OCI-LY3 (cell line): ENCODE data around the gene PTPRD.

Experiments
- H2AFZ ChIP-seq: fragments of 200-600, 300-600 bp; shearing (Covaris generic); 2 replicates; pipeline ENCODE4 v1.6.0; 2014; ENCODE audit warnings: antibody characterized with exemption, low read depth, low read length
- H3K27ac ChIP-seq: fragments of 200-600, 300-600 bp; sonication (generic); 2 replicates; pipeline ENCODE4 v1.5.1; 2014; ENCODE audit warnings: mild to moderate bottlenecking, low read length, moderate library complexity, mixed read lengths
- H3K27me3 ChIP-seq: fragments of 200-600, 300-600 bp; sonication (generic); 2 replicates; pipeline ENCODE4 v1.6.1; 2014; ENCODE audit warnings: low read depth, low read length, mixed read lengths
- H3K36me3 ChIP-seq: fragments of 200-600, 300-600 bp; sonication (generic); replicated peaks from 2 replicates; pipeline ENCODE3; 2014; ENCODE audit warnings: low read depth, low read length, mixed read lengths
- H3K4me1 ChIP-seq: fragments of 300-600, 200-600 bp; sonication (generic); 2 replicates; pipeline ENCODE4 v1.6.1; 2014; ENCODE audit warnings: low read length, mixed read lengths
- H3K4me2 ChIP-seq: fragments of 200-600, 300-600 bp; sonication (generic); 2 replicates; pipeline ENCODE4 v1.6.1; 2014; ENCODE audit warnings: low read length, mixed read lengths
- H3K4me3 ChIP-seq: fragments of 300-600, 200-600 bp; sonication (generic); 2 replicates; pipeline ENCODE4 v1.5.1; 2014; ENCODE audit warnings: antibody characterized with exemption, mild to moderate bottlenecking, low read length, moderate library complexity
- H3K79me2 ChIP-seq: fragments of 300-600, 200-600 bp; shearing (Covaris generic); 2 replicates; pipeline ENCODE4 v1.6.1; 2014; ENCODE audit warnings: mild to moderate bottlenecking, low read length, mixed read lengths
- H3K9ac ChIP-seq: fragments of 300-600, 200-600 bp; shearing (Covaris generic); 2 replicates; pipeline ENCODE4 v1.6.0; 2014; ENCODE audit warnings: mild to moderate bottlenecking, low read length, moderate library complexity
- H3K9me3 ChIP-seq: fragments of 200-600, 300-600 bp; shearing (Covaris generic); 2 replicates; pipeline ENCODE4 v1.6.1; 2014; ENCODE audit warnings: low read length, mixed read lengths; ENCODE audit not compliant: insufficient read depth
- H4K20me1 ChIP-seq: fragments of 200-600, 300-600 bp; sonication (generic); 2 replicates; pipeline ENCODE4 v1.6.1; 2016; ENCODE audit warnings: low read length, mixed read lengths; ENCODE audit not compliant: insufficient read depth
- EZH2phosphoT487 ChIP-seq: fragments of 200-600 bp; shearing (Covaris generic); IDR thresholded peaks from 2 replicates; pipeline ENCODE4 v1.6.1; 2018; ENCODE audit warnings: antibody characterized with exemption, mixed run types, low read depth
- TF ChIP-seq, protein P1 (sequence below): fragments of 200-600, 300-600 bp; sonication (generic); IDR thresholded peaks from 2 replicates; pipeline ENCODE4 v1.5.1; 2014; ENCODE audit warnings: antibody characterized with exemption, low read length, low read depth

Gene PTPRD

GRCh38 chr9:8757881-8758280, 1854.9 kb downstream of the PTPRD start:
- Histone ChIP-seq H3K9me3 (no peaks in the 10 kb centered on the region), H3K27me3 (no peaks in the 10 kb centered on the region), H2AFZ (no peak overlapping the region), H3K4me2 (no peak overlapping the region), H3K27ac (no peak overlapping the region), H3K79me2 (no peaks in the 10 kb centered on the region), H3K9ac (no peak overlapping the region), H3K4me3 (no peak overlapping the region), H4K20me1 (no peaks in the 10 kb centered on the region), H3K4me1 (no peaks in the 10 kb centered on the region), H3K36me3 (no peaks in the 10 kb centered on the region)
- TF ChIP-seq, protein P1, sequence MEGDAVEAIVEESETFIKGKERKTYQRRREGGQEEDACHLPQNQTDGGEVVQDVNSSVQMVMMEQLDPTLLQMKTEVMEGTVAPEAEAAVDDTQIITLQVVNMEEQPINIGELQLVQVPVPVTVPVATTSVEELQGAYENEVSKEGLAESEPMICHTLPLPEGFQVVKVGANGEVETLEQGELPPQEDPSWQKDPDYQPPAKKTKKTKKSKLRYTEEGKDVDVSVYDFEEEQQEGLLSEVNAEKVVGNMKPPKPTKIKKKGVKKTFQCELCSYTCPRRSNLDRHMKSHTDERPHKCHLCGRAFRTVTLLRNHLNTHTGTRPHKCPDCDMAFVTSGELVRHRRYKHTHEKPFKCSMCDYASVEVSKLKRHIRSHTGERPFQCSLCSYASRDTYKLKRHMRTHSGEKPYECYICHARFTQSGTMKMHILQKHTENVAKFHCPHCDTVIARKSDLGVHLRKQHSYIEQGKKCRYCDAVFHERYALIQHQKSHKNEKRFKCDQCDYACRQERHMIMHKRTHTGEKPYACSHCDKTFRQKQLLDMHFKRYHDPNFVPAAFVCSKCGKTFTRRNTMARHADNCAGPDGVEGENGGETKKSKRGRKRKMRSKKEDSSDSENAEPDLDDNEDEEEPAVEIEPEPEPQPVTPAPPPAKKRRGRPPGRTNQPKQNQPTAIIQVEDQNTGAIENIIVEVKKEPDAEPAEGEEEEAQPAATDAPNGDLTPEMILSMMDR, result no peak
- no peak for TF ChIP-seq EZH2phosphoT487

- no peak for TF ChIP-seq EZH2phosphoT487
- TF ChIP-seq, protein P1, result no peak
- Histone ChIP-seq H2AFZ (no peak overlapping the region), H4K20me1 (no peaks in the 10 kb centered on the region), H3K27ac (no peak overlapping the region), H3K4me3 (no peak overlapping the region), H3K79me2 (no peaks in the 10 kb centered on the region), H3K9me3 (no peaks in the 10 kb centered on the region), H3K27me3 (no peaks in the 10 kb centered on the region), H3K4me2 (no peak overlapping the region), H3K9ac (no peak overlapping the region), H3K4me1 (no peaks in the 10 kb centered on the region), H3K36me3 (no peaks in the 10 kb centered on the region)
These were observed 1858.1 kb downstream of the PTPRD start for GRCh38 chr9:8754751-8755150.

- Histone ChIP-seq H2AFZ (no peak overlapping the region), H3K4me3 (no peak overlapping the region), H3K9ac (no peak overlapping the region), H3K79me2 (no peaks in the 10 kb centered on the region), H3K4me1 (no peaks in the 10 kb centered on the region), H3K27me3 (no peaks in the 10 kb centered on the region), H3K9me3 (no peaks in the 10 kb centered on the region), H3K27ac (no peak overlapping the region), H3K36me3 (no peaks in the 10 kb centered on the region), H3K4me2 (no peak overlapping the region), H4K20me1 (no peaks in the 10 kb centered on the region)
- TF ChIP-seq, protein P1, result no peak
- no peak for TF ChIP-seq EZH2phosphoT487
These were observed 1861.3 kb downstream of the PTPRD start for GRCh38 chr9:8751406-8751930.

DNA sequence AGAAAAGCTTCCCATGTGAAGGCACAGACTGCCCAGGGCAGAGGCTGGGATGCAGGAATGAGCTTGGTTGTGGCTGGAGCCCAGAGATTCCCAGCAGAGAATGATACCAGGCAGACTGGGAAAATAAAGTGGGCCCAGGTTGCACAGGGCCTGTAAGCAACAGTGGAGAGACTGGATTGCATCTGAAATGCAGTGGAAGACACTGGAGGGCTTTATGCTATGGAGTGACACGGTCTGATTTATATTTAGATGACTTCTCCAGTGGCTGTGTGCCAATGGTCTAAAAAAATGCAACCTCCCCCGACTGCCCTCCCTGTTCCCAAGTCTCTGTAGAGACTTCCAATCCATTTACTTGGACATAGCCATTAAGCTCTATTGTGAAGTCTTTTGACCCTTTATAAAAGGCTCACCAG, 1862.2 kb downstream of the PTPRD start:
- Histone ChIP-seq H3K9ac (no peak overlapping the region), H3K4me3 (no peak overlapping the region), H4K20me1 (no peaks in the 10 kb centered on the region), H3K4me2 (no peak overlapping the region), H3K36me3 (no peaks in the 10 kb centered on the region), H3K27me3 (no peaks in the 10 kb centered on the region), H2AFZ (no peak overlapping the region), H3K4me1 (no peaks in the 10 kb centered on the region), H3K27ac (no peak overlapping the region), H3K9me3 (no peaks in the 10 kb centered on the region), H3K79me2 (no peaks in the 10 kb centered on the region)
- TF ChIP-seq, protein P1, result no peak
- no peak for TF ChIP-seq EZH2phosphoT487
